Neural progenitor cell (in vitro differentiated cells): ENCODE data around the gene KRTAP1-4.

ENCODE experiments used
- CTCF ChIP-seq: fragments of 200-600 bp; sonication (generic); IDR thresholded peaks from 2 replicates; pipeline ENCODE4 v1.5.1; 2017; ENCODE audit warnings: antibody characterized with exemption, mild to moderate bottlenecking
- EZH2 ChIP-seq: fragments of 200-600 bp; sonication (generic); IDR thresholded peaks from 2 replicates; pipeline ENCODE4 v1.6.1; 2017; ENCODE audit warnings: antibody characterized with exemption, mild to moderate bottlenecking, moderate library complexity
- EZH2phosphoT487 ChIP-seq: fragments of 200-600 bp; sonication (generic); IDR thresholded peaks from 2 replicates; pipeline ENCODE4 v1.6.1; 2017; ENCODE audit warnings: antibody characterized with exemption

GRCh38 chr17:41010441-41010840, 19.6 kb downstream of the KRTAP1-4 start:
- TF ChIP-seq CTCF (no peak), EZH2 (no peak), EZH2phosphoT487 (no peak)
